Cardiac muscle cell (in vitro differentiated cells and primary cell): ENCODE results near the gene GRIA1. TPM values are rescaled to one million over a fixed set of nuclear protein-coding genes. Genes with fewer than 3 reads are reported as not detected.
"Not testable (repeated sequence)": the region's sequence is repeated elsewhere in the genome, so short reads cannot be mapped to it uniquely, and the experiment has no call there.

ENCODE experiments used
- DNase-seq, 2 donors: peaks; one replicate each; pipeline versions ENCODE4 v3.0.0 to v3.0.0-alpha.2; 2010 to 2017; ENCODE audit warnings: low read depth in 1 of 2, low spot score in 1 of 2
- H3K27ac ChIP-seq: fragments of 200-600 bp; sonication (generic); 2 replicates; pipeline ENCODE4 v1.5.1; 2016
- H3K27me3 ChIP-seq: fragments of 200-600 bp; sonication (generic); 2 replicates; pipeline ENCODE4 v1.6.0; 2016; ENCODE audit warnings: control low read depth
- H3K36me3 ChIP-seq: fragments of 200-600 bp; sonication (generic); 2 replicates; pipeline ENCODE4 v1.5.1; 2016; ENCODE audit warnings: control low read depth
- H3K4me1 ChIP-seq: fragments of 200-600 bp; sonication (generic); 2 replicates; pipeline ENCODE4 v1.8.1; 2017; ENCODE audit warnings: low read depth, mild to moderate bottlenecking, mixed run types
- H3K4me3 ChIP-seq: fragments of 200-600 bp; sonication (generic); 2 replicates; pipeline ENCODE4 v1.5.1; 2016; ENCODE audit warnings: mild to moderate bottlenecking
- H3K9me3 ChIP-seq: fragments of 200-600 bp; sonication (generic); 2 replicates; pipeline ENCODE4 v1.5.1; 2017; ENCODE audit warnings: low read depth, mild to moderate bottlenecking, control low read depth
- polyA plus RNA-seq: library from polyadenylated mRNA; unstranded; fragments of >200 nt; fragmentation: Nextera tagmentation; extraction: Ambion mirVana; gene quantifications from 2 replicates; pipeline ENCODE4 v1.2.1, GENCODE V29; 2016
- total RNA-seq: library from RNA; depleted of rRNA; stranded (reverse); fragments of >200 nt; gene quantifications from 2 replicates; pipeline ENCODE4 v1.2.3, GENCODE V29; 2016
- TF ChIP-seq, protein P1 (sequence below): IDR thresholded peaks from 2 replicates; pipeline ENCODE4 v1.5.1; 2012; ENCODE audit warnings: low read depth, mild to moderate bottlenecking, low read length

Gene GRIA1
- total and polyA plus RNA-seq, 2 experiments from 2014 or later, result 1.6 to 2.3 TPM

DNA sequence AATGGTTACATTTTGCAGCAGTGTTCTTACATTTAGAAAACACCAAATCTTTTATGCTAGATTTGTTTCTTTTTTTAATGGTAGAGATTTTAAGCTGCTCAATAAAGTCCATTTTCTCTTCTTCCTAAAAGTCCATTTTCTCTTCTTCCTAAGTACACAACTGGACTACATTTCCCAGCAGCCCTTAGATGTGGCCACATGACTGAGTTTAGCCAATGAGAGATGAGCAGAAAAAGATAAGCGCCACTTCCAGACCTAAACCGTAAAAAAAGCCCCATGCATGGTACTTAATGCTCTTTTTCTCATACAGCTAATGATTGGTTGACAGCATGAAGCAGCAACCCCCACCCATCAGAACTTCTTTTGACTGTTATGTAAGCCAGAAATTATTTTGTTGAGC, 341.5 kb downstream of the GRIA1 start:
- no peaks in the 10 kb centered on the region for H3K27me3 ChIP-seq
- H3K36me3 ChIP-seq, result no peaks in the 10 kb centered on the region
- no peaks in the 10 kb centered on the region for H3K4me1 ChIP-seq
- no peaks in the 10 kb centered on the region for H3K9me3 ChIP-seq
- TF ChIP-seq, protein P1, sequence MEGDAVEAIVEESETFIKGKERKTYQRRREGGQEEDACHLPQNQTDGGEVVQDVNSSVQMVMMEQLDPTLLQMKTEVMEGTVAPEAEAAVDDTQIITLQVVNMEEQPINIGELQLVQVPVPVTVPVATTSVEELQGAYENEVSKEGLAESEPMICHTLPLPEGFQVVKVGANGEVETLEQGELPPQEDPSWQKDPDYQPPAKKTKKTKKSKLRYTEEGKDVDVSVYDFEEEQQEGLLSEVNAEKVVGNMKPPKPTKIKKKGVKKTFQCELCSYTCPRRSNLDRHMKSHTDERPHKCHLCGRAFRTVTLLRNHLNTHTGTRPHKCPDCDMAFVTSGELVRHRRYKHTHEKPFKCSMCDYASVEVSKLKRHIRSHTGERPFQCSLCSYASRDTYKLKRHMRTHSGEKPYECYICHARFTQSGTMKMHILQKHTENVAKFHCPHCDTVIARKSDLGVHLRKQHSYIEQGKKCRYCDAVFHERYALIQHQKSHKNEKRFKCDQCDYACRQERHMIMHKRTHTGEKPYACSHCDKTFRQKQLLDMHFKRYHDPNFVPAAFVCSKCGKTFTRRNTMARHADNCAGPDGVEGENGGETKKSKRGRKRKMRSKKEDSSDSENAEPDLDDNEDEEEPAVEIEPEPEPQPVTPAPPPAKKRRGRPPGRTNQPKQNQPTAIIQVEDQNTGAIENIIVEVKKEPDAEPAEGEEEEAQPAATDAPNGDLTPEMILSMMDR, result no peak
- DNase-seq, result peak; percentile 27 to 47
- H3K4me3 ChIP-seq, result no peak overlapping the region
- no peak overlapping the region for H3K27ac ChIP-seq

DNA sequence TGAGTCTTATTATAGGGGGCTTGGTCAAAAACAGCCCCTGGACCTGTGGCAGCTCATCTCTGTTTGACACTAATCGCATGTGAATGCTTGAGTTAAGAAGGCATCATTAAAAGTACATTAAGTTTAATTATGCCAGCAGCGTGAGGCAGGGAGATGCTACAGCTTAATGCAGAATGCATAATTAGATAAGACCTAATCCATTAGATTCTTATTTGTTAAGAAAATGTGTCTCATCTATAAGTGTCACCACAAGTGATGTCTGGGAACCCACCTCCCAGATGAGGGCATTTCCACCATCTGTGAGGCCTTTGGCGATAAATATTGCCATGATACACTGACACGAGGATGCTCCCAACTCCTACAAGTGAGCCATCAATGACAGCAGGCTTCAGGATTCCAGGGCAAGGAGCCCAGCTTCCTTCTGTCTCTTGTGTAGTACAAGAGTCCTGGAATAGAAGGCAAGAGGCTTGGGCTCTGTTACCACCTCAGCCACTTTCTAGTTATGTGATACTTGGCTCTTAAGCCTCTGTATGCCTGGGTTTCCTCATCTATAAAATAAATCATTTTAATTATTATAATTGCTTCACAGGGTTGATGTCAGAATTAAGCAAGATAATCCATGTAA, 345.5 kb downstream of the GRIA1 start:
- no peaks in the 10 kb centered on the region for H3K9me3 ChIP-seq
- TF ChIP-seq, protein P1, result no peak
- no peak for DNase-seq
- no peak overlapping the region for H3K27ac ChIP-seq
- H3K4me3 ChIP-seq, result no peak overlapping the region
- H3K27me3 ChIP-seq, result no peaks in the 10 kb centered on the region
- H3K36me3 ChIP-seq, result no peaks in the 10 kb centered on the region
- no peaks in the 10 kb centered on the region for H3K4me1 ChIP-seq

DNA sequence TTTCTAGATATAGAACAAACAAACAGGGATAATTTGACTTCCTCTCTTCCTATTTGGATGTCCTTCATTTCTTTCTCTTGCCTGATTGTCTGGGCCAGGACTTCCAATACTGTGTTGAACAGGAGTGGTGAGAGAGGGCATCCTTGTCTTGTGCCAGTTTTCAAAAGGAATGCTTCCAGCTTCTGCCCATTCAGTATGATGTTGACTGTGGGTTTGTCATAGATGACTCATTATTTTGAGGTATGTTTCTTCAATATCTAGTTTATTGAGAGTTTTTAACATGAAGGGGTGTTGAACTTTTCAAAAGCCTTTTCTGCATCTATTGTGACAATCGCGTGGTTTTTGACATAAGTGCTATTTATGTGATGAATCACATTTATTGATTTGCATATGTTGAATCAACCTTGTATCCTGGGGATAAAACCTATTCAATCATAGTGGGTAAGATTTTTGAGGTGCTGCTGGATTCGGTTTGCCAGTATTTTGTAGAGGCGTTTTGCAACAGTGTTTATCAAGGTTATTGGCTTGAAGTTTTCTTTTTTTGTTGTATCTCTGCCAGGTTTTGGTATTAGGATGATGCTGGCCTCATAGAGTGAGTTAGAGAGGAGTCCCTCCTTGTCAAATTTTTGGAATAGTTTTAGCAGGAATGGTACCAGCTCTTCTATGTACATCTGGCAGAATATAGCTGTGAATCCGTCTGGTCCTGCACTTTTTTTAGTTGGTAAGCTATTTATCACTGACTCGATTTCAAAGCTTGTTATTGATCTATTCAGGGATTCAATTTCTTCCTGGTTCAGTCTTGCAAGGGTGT, 359.0 kb downstream of the GRIA1 start:
- not testable (repeated sequence) for H3K9me3 ChIP-seq, DNase-seq, H3K4me1 ChIP-seq, H3K27ac ChIP-seq, H3K36me3 ChIP-seq, H3K4me3 ChIP-seq, H3K27me3 ChIP-seq

DNA sequence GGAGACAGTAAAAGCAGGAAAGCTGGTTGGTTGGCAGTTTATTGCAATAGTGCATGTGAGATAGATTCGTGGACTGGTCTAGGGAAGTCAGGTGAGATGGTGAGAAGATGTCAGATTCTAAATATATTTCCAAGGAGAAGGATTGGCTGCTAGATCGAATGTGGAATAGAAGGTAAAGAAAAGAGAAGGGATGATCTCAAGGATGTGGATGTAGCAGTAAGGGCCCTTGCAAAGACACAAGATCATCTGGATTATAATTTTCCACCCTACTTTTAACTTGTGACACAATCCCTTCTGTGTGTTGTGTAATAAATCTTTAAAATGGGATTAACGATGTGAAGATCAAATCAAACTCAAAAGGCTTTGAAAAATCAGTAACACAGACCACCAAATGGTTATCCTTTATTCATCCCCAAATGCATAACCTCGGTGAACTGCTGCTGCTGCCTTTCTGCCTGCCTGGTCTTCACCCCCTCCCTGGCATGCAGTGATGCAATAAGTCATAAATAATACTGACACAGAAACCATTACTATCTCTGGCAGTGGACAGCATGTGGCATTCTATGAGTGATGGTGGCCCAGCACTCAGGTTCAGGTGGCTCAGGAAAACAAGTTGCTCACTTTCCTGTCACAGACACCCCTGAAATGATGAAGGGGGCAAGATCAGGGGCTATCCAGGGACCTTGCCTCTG, 369.9 kb downstream of the GRIA1 start:
- Histone ChIP-seq H3K27ac (no peak overlapping the region), H3K36me3 (no peaks in the 10 kb centered on the region), H3K4me3 (no peak overlapping the region), H3K4me1 (no peaks in the 10 kb centered on the region), H3K27me3 (no peaks in the 10 kb centered on the region), H3K9me3 (no peaks in the 10 kb centered on the region)
- TF ChIP-seq, protein P1, result no peak
- no peak for DNase-seq

DNA sequence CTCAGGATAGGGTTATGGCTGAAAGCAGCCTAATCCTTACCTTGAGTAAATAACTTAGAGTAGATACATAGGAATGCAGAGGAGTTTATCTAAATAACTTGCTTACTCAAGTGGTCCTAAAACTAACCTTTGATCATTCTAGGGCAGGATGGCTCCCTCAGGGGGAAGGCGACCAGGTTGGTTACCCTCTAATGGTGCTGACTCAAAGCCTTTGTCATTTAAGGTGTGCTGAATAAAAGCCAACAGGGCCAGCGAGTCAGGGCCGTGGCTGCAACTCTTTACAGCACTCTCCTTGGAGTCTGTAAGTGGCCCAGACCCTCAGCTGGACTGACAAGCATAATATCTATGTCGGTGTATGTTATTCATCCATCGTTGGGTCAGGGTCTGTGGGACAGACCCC, 372.4 kb downstream of the GRIA1 start:
- not testable (repeated sequence) for H3K4me1 ChIP-seq, H3K9me3 ChIP-seq, H3K27ac ChIP-seq, H3K4me3 ChIP-seq, H3K36me3 ChIP-seq, H3K27me3 ChIP-seq, DNase-seq
